Mesendoderm (in vitro differentiated cells): ENCODE results near the gene MRAS.

ENCODE experiments used
- DNase-seq: peaks from one replicate; pipeline ENCODE4 v3.0.0; 2013
- H2AK5ac ChIP-seq: 2 replicates; pipeline ENCODE4 v1.6.1; 2013; ENCODE audit warnings: low read length, inconsistent platforms
- H2BK120ac ChIP-seq: 2 replicates; pipeline ENCODE4 v1.6.1; 2013; ENCODE audit warnings: low read depth, mild to moderate bottlenecking, low read length, moderate library complexity, mixed read lengths
- H2BK15ac ChIP-seq: replicated peaks from 2 replicates; pipeline ENCODE4 v1.6.1; 2013; ENCODE audit warnings: low read depth, mild to moderate bottlenecking, moderate library complexity
- H2BK5ac ChIP-seq: 2 replicates; pipeline ENCODE4 v1.6.1; 2013; ENCODE audit warnings: low read length, inconsistent platforms
- H3K18ac ChIP-seq: 2 replicates; pipeline ENCODE4 v1.6.1; 2013; ENCODE audit warnings: mild to moderate bottlenecking, low read length, mixed read lengths
- H3K23ac ChIP-seq: one replicate; pipeline ENCODE4 v1.6.1; 2013; ENCODE audit warnings: low read length
- H3K27ac ChIP-seq: 2 replicates; pipeline ENCODE4 v1.5.1; 2013; ENCODE audit warnings: low read depth, mild to moderate bottlenecking, inconsistent platforms, low read length, moderate library complexity
- H3K27me3 ChIP-seq: 2 replicates; pipeline ENCODE4 v1.6.1; 2013; ENCODE audit warnings: low read length, control low read depth, mild to moderate bottlenecking, inconsistent platforms; ENCODE audit not compliant: insufficient read depth, poor library complexity
- H3K36me3 ChIP-seq: 2 replicates; pipeline ENCODE4 v1.6.1; 2013; ENCODE audit warnings: low read length, inconsistent platforms; ENCODE audit not compliant: control insufficient read depth, insufficient read depth
- H3K4ac ChIP-seq: one replicate; pipeline ENCODE4 v1.6.1; 2013; ENCODE audit warnings: low read depth, mild to moderate bottlenecking, low read length, moderate library complexity
- H3K4me1 ChIP-seq: 2 replicates; pipeline ENCODE4 v1.6.1; 2013; ENCODE audit warnings: low read depth, low read length, inconsistent platforms; ENCODE audit not compliant: control insufficient read depth
- H3K4me2 ChIP-seq: 2 replicates; pipeline ENCODE4 v1.6.1; 2013; ENCODE audit warnings: low read length
- H3K4me3 ChIP-seq: 2 replicates; pipeline ENCODE4 v1.5.1; 2013; ENCODE audit warnings: mild to moderate bottlenecking, low read length
- H3K56ac ChIP-seq: one replicate; pipeline ENCODE4 v1.6.1; 2013; ENCODE audit warnings: low read length
- H3K79me1 ChIP-seq: 2 replicates; pipeline ENCODE4 v1.6.1; 2013; ENCODE audit warnings: low read length, inconsistent platforms
- H3K79me2 ChIP-seq: 2 replicates; pipeline ENCODE4 v1.6.1; 2013; ENCODE audit warnings: mild to moderate bottlenecking, low read length; ENCODE audit not compliant: control insufficient read depth, insufficient read depth
- H3K9ac ChIP-seq: 2 replicates; pipeline ENCODE4 v1.6.1; 2013; ENCODE audit warnings: low read length, inconsistent platforms
- H4K5ac ChIP-seq: one replicate; pipeline ENCODE4 v1.6.1; 2013; ENCODE audit warnings: low read length
- H4K8ac ChIP-seq: one replicate; pipeline ENCODE4 v1.6.1; 2013; ENCODE audit warnings: low read depth, mild to moderate bottlenecking, control low read depth, low read length, moderate library complexity
- WGBS: extraction: QIAGEN DNeasy Blood & Tissue Kit; methylation state at CpG from one replicate; pipeline ENCODE4 v1.1.7; 2013; ENCODE audit warnings: low lambda C conversion rate, missing lambda C conversion rate; ENCODE audit not compliant: insufficient coverage; ENCODE audit errors: extremely low coverage; 5-methylcytosine and 5-hydroxymethylcytosine counted together

MRAS gene

DNA sequence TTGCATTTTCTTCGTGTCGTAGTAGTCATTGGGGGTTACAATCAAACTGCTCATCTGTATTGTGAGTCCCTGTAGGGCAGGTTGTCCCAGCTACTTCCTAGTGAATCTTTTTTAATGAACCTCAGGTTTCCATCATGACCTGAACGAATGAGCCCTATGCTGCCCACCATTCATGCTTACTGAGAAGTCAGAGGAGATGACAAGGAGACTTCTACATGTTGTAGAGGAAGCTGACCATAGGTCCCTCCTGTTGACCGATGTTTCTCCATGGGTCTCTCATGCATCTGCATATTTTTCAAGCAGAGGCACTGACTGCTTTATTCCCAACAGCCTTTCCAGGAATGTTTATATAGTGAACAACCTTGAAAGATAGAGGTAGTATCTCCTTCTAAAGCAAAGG, 13.8 kb upstream of the MRAS start:
- Histone ChIP-seq H4K8ac (no peak overlapping the region), H2BK120ac (no peak overlapping the region), H3K36me3 (no peaks in the 10 kb centered on the region), H2BK15ac (no peak overlapping the region), H3K9ac (no peak overlapping the region), H3K79me2 (no peaks in the 10 kb centered on the region), H3K4me2 (no peak overlapping the region), H3K27ac (no peak overlapping the region), H3K56ac (no peak overlapping the region), H3K18ac (no peak overlapping the region), H2BK5ac (no peak overlapping the region), H4K5ac (no peak overlapping the region), H3K23ac (no peak overlapping the region), H3K27me3 (no peaks in the 10 kb centered on the region), H3K4me3 (no peak overlapping the region), H2AK5ac (no peak overlapping the region), H3K4me1 (peaks cover 4% of the 10 kb centered on the region), H3K79me1 (no peaks in the 10 kb centered on the region), H3K4ac (no peak overlapping the region)
- DNase-seq = no peak
- no CpG with 5 or more reads among the region's 4 CpGs for WGBS

DNA sequence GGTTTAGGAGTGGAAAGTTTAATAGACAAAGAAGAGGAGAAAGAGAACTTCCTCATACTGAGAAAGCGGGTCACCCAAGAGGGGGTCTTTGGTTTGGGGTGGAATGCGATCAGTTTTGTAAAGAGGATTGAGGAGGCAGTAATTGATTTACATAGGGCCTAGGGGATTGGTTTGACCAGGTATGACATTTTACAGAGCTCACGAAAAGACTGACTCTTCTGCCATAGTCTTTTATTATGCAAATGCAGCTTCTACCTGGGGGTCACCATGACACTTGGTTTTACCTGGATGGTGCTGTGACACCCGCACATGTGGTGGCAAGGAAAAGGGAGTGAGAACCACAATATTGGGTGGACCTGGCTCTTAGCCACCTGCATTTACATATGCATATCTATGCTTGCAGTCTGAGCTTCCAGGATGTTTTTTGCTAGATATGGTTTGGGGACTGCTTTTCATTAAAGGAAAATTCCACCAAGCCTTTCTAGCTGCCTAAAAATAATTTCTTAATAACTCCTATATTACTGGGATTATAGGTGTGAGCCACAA, 11.9 kb upstream of the MRAS start:
- Histone ChIP-seq H3K56ac (no peak overlapping the region), H3K79me2 (no peaks in the 10 kb centered on the region), H3K18ac (no peak overlapping the region), H3K4me2 (no peak overlapping the region), H3K4me1 (peaks cover 4% of the 10 kb centered on the region), H2AK5ac (no peak overlapping the region), H3K4me3 (no peak overlapping the region), H3K4ac (no peak overlapping the region), H3K27ac (no peak overlapping the region), H3K36me3 (no peaks in the 10 kb centered on the region), H4K8ac (no peak overlapping the region), H3K9ac (no peak overlapping the region), H3K27me3 (no peaks in the 10 kb centered on the region), H3K79me1 (no peaks in the 10 kb centered on the region), H2BK5ac (no peak overlapping the region), H2BK120ac (no peak overlapping the region), H4K5ac (no peak overlapping the region), H2BK15ac (no peak overlapping the region), H3K23ac (no peak overlapping the region)
- WGBS = no CpG with 5 or more reads among the region's 4 CpGs
- DNase-seq = no peak

GRCh38 chr3:138338244-138338643, 10.1 kb upstream of the MRAS start:
- H3K4me3 ChIP-seq = no peak overlapping the region
- H2BK5ac ChIP-seq = no peak overlapping the region
- no peak overlapping the region for H2BK120ac ChIP-seq
- WGBS = no CpG with 5 or more reads among the region's 5 CpGs
- H3K9ac ChIP-seq = no peak overlapping the region
- no peaks in the 10 kb centered on the region for H3K79me1 ChIP-seq
- H3K27me3 ChIP-seq = no peaks in the 10 kb centered on the region
- H3K18ac ChIP-seq = no peak overlapping the region
- no peak overlapping the region for H2BK15ac ChIP-seq
- H3K4me2 ChIP-seq = no peak overlapping the region
- no peak overlapping the region for H3K56ac ChIP-seq
- H3K36me3 ChIP-seq = no peaks in the 10 kb centered on the region
- no peak overlapping the region for H3K4ac ChIP-seq
- no peak overlapping the region for H2AK5ac ChIP-seq
- H3K4me1 ChIP-seq = peaks cover 4% of the 10 kb centered on the region
- H4K5ac ChIP-seq = no peak overlapping the region
- no peak for DNase-seq
- H4K8ac ChIP-seq = no peak overlapping the region
- no peak overlapping the region for H3K27ac ChIP-seq
- H3K79me2 ChIP-seq = no peaks in the 10 kb centered on the region
- no peak overlapping the region for H3K23ac ChIP-seq

GRCh38 chr3:138338811-138339210, 9.6 kb upstream of the MRAS start:
- Histone ChIP-seq H3K4ac (no peak overlapping the region), H3K4me2 (no peak overlapping the region), H3K79me1 (no peaks in the 10 kb centered on the region), H3K27me3 (no peaks in the 10 kb centered on the region), H3K23ac (no peak overlapping the region), H3K9ac (no peak overlapping the region), H3K56ac (no peak overlapping the region), H2BK5ac (no peak overlapping the region), H3K79me2 (no peaks in the 10 kb centered on the region), H3K4me3 (no peak overlapping the region), H2AK5ac (no peak overlapping the region), H2BK15ac (no peak overlapping the region), H3K27ac (no peak overlapping the region), H4K8ac (no peak overlapping the region), H3K36me3 (no peaks in the 10 kb centered on the region), H4K5ac (no peak overlapping the region), H3K4me1 (peaks cover 4% of the 10 kb centered on the region), H2BK120ac (no peak overlapping the region), H3K18ac (no peak overlapping the region)
- no CpG with 5 or more reads among the region's 5 CpGs for WGBS
- no peak for DNase-seq

GRCh38 chr3:138340511-138340910, 7.9 kb upstream of the MRAS start:
- WGBS = no CpG with 5 or more reads among the region's 5 CpGs
- no peak overlapping the region for H3K18ac ChIP-seq

DNA sequence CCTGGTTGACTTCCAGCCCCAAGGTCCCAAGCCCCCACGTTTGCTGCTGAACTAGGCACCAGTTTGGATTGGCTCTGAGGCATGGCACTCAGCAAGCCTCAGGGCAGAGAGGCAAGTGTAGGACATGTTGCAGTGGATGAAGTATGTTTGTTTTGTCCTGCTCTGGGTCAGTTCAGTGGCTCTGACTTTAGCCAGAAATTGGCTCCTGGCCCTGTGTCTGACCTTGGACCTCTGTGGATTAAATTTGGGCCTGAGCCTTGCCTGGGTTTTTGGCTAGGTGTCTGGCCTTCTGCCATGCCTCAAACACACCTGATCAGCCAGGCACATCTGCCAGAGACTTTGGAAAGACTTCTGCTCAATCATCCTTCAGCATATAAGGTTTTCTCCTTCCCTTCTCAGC, 3.6 kb upstream of the MRAS start:
- Histone ChIP-seq H3K9ac (no peak overlapping the region), H4K8ac (no peak overlapping the region), H3K4me2 (no peak overlapping the region), H3K79me1 (no peaks in the 10 kb centered on the region), H4K5ac (no peak overlapping the region), H3K36me3 (no peaks in the 10 kb centered on the region), H3K4ac (no peak overlapping the region), H2BK15ac (no peak overlapping the region), H3K27ac (no peak overlapping the region), H2BK5ac (no peak overlapping the region), H3K27me3 (no peaks in the 10 kb centered on the region), H3K18ac (no peak overlapping the region), H3K79me2 (no peaks in the 10 kb centered on the region), H3K56ac (no peak overlapping the region), H3K4me3 (no peak overlapping the region), H3K4me1 (no peaks in the 10 kb centered on the region), H2AK5ac (no peak overlapping the region), H2BK120ac (no peak overlapping the region), H3K23ac (no peak overlapping the region)
- no peak for DNase-seq
- WGBS = no CpG with 5 or more reads among the region's 1 CpG

More at GRCh38 chr3:138340511-138340910, 7.9 kb upstream of the MRAS start:
- Histone ChIP-seq H2BK120ac (no peak overlapping the region), H4K5ac (no peak overlapping the region), H2BK15ac (no peak overlapping the region), H3K4me3 (no peak overlapping the region), H3K27me3 (no peaks in the 10 kb centered on the region), H3K27ac (no peak overlapping the region), H3K4me1 (peaks cover 4% of the 10 kb centered on the region), H3K36me3 (no peaks in the 10 kb centered on the region), H2AK5ac (no peak overlapping the region), H3K56ac (no peak overlapping the region), H3K79me1 (no peaks in the 10 kb centered on the region), H3K79me2 (no peaks in the 10 kb centered on the region), H3K4me2 (no peak overlapping the region), H3K4ac (no peak overlapping the region), H2BK5ac (no peak overlapping the region), H4K8ac (no peak overlapping the region), H3K9ac (no peak overlapping the region), H3K23ac (no peak overlapping the region)
- DNase-seq = no peak
